Hematopoietic multipotent progenitor cell treated with erythropoietin and hydrocortisone succinate and interleukin-3 and kit ligand, for 15 days (in vitro differentiated cells): ENCODE measurements around the gene ZBTB18.

Experiments used
- DNase-seq: peaks from one replicate; pipeline ENCODE4 v3.0.0-alpha.2; 2015; ENCODE audit warnings: low spot score

The ZBTB18 gene

DNA sequence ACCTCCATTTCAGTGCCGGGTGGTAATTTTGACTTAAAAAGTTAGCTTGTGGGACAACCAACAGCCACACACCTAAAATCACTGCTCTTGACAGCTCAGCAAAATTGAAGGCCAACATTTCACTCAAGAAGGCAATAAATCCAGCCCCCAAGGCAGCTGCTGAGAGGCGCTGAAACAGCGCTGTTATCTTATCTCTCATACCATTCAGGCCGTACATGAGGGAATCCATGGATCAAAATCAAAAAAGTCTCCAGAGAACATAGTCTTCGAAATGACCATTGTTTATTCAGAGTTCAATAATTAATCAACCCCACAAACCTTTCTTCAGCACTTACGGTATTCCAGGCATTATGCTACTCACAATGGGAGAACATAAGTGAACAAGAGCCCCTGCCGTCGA lies 38.5 kb downstream of the ZBTB18 start:
- DNase-seq, result no peak

DNA sequence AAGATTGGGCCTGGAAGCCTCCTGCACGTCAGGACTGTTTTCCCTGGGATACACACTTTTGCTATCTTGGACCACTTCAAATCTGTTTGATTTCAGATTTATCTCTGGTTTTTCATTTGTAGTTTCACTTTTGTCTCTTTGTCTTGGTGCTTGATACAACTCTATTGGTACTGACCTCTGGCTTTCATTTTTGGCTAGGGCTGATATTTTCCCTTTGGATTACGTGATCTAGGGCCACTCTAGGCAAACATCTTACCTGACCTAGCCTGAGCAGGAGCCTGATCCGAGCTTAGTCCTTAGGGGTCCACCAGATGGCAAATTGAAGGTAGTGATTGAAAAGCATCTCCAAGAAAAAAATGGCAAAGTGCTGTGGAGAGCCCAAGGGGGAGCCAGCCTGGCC lies 39.6 kb downstream of the ZBTB18 start:
- DNase-seq, result no peak

DNA sequence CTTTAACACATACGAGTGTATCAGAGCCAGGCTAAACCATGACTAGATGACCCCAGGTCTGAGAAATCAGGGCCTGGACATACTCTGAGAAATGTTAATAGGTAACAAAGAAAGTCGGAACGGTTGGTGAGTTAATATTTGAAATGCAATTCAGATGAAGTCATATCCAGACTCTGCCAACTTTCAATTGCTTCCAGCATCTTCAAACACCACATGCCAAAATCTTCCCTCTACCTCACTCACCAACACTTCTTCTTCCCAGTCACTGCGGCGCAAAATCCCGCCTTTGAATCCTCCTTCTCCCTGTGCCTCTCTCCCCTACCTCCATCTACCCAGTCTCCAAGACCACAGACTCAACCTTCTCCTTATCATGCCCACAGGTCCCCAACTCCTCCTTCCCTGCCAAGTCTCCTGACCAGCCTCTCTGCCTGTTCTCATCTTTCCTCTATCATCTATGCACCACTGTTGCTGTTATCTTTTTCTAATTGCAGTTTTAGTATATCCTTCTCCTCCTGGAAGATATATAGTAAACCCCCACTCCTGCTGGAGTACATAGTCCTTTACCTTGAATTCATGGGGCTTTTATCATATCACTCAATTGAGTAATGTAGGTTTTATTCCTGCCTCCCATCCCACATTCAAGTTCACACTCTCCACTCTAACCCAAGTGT lies 41.3 kb downstream of the ZBTB18 start:
- no peak for DNase-seq

DNA sequence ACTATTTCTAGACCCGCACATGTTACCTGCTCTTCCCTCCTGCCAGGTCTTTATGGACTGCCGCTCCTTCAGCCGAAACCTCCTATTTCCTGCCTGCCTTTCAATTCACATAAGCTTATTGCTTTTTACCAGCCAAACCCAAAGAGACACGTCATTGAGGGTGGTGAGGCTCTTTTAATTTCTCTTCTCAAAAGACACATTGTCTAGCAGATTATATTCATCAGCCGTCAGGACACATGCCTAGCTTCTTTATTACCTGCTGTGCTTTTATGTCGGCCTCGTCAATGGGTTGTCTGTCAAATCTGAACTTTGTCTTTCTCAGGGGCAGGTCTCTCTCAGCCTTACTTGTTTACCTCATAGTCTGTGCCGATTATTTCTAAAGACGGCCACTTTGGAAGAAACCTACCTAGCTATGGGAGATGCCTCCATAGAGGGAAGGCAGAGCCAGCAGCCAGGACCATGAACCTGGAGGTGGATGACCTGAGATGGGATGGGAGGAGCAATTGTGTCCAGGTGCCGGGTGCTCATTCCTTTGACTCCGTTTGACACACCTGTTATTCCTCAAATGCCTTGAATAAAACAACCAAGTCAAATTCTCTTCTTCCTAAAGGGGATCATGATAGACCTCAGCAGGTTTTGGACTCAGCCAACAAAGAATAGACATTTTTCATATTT lies 42.0 kb downstream of the ZBTB18 start:
- no peak for DNase-seq

DNA sequence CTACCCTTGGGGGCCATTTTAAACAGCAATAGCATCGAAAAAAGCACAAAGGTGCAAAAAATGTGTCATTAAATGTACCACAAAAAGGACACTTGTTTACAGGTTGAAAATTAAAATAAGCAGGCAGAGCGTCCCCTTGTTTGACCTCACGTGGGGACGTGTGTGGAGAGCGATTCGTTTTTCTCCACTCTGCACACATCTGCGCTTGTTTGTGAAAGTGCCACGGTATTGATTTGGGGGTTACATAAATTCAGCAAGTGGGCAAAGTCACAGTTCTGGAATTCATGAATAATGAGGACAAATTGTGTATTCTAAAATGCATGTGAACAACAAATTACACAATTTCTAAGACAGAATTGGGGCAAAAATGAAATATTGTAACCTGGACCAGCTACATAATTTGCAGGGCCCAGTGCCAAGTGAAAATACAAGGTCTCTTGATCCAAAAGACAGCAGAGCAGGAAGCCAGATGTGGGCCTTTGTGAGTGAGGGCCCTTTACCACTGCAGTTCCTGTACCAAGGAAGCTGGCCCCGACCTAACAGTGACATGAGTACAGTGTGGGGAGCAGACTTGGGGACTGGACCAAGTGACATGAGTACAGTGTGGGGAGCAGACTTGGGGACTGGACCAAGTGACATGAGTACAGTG lies 43.9 kb downstream of the ZBTB18 start:
- no peak for DNase-seq

DNA sequence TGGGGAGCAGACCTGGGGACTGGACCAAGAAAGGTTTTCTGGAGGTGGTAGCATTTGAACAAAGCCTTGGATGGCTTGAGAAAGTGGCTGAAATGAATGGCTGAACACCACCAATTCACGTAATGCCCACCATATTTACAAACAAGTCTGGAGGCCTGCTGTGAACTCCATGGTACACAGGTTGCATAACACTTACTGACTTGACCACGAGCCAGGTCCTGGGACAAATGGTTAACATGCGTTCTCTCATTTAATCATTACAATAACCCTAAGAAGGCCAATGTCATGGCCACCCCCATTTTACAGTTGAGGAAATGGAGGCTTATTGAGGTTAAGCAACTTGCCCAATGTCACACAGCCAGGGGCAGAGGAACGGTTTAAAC lies 44.4 kb downstream of the ZBTB18 start:
- DNase-seq, result no peak

DNA sequence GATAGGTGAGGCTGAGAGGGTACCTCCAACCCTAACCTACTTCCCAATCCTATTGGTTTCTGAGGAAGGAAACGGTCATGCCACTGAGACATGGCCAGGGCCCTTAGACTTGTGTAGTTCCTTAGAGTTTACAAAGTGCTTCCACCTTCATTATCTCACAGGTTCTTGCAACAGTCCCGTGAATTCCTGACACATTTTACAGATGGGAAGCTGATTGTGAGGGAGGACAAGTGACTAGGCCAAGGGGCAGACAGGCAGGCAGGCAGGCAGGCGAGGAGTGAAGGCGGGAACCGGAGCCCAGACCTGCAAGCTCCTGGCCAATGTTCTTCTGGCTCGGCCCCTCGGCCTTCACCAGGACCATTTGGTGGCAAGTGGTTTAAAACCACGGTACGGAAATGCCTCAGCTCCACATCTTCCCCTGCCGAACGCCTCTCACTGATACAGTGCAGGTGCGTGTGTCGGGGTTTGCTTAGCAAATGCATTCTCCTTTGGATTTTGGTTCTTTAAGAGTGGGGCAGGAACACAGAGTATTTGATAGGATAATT lies 45.1 kb downstream of the ZBTB18 start:
- no peak for DNase-seq

DNA sequence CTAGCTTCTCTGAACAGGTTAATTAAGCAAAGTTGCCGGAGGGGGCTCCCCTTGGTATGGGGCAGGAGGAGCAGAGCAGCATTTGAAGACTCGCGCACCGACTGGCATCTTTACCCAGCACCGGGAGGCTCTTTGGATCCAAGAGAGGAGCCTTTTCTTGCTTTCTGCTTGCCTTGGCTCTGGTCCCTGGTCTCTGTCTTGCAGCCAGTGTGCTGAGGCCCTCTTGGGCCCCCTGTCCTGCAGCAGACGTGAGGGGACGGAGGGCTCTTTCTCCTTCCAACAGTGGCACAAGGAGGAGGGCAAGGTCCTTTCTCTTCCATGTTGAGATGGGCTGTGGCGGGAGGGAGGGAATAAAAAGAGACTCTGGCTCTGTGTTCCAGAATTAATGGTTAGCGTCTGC lies 45.6 kb downstream of the ZBTB18 start:
- no peak for DNase-seq

GRCh38 chr1:244097523-244098405 lies 46.7 kb downstream of the ZBTB18 start:
- DNase-seq, result no peak

GRCh38 chr1:244099258-244099930 lies 48.3 kb downstream of the ZBTB18 start:
- no peak for DNase-seq

GRCh38 chr1:244100276-244100675 lies 49.2 kb downstream of the ZBTB18 start:
- no peak for DNase-seq

- DNase-seq, result no peak
Observed at GRCh38 chr1:244100704-244101453, 49.8 kb downstream of the ZBTB18 start.

GRCh38 chr1:244102046-244102445 lies 51.0 kb downstream of the ZBTB18 start:
- DNase-seq, result no peak

DNA sequence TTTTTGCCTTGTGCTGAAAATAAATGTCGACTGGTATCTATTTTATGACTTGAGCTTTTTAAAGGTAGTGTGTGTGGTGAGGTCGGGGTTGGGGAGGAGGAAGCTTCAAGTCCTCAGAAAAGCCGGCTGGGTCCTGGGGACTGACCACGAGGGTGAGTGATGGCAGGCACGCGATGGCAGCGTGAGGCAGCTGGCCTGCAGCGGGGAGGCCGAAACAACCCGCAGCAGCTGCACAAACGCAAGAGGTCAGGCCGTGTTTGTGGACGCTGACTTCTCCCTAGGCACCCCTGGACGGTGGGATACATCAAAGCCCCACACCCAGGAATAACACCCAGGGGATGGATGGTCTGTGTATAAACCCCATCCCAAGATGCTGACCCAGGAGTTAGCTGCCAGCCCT lies 51.4 kb downstream of the ZBTB18 start:
- no peak for DNase-seq

- DNase-seq, result no peak
Observed at GRCh38 chr1:244104309-244105060, 53.4 kb downstream of the ZBTB18 start.

DNA sequence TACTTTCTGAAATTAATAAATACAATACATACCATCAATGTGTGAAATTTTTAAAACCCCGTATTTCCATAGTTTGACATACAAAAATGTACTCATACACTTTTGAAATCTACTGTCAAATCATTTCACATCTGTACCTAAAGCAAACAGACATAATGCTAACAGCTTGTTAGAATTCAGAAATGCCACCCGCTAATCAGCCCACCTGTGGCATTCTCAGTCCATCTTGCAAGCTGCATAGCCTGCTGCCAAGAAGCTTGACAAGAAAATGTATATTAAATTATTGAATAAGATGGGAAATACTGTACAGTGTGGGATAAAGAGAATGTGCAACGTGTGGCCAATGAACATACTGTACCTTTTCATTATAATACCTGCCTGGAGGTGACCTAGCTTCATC lies 55.1 kb downstream of the ZBTB18 start:
- DNase-seq, result no peak
